K562 (cell line): ENCODE results near the gene LGALS9C. TPM values are rescaled to one million over a fixed set of nuclear protein-coding genes. Genes with fewer than 3 reads are reported as not detected.
"Not testable (repeated sequence)": the region's sequence is repeated elsewhere in the genome, so short reads cannot be mapped to it uniquely, and the experiment has no call there.

Experiments used
- ATAC-seq: fragments of 200-7000 bp; cut with Tn5 transposase; 3 replicates; pipeline ENCODE4 v1.9.1; 2020; ENCODE audit warnings: moderate library complexity
- BruUV-seq: library from RNA; stranded (reverse); fragments of 400-500 nt; replicated peaks from 2 replicates; lab custom pipeline; 2021; lab: Mats Ljungman, UMichigan
- CTCF ChIA-PET: fragments of 300-600 bp; formaldehyde crosslinking; extraction: SDS; loops from one replicate; lab custom pipeline; 2021; ENCODE audit warnings: low intra/inter-chr PET ratio; lab: Yijun Ruan, JAX
- POLR2A ChIA-PET: fragments of 300-600, 350-650 bp; sonication (Branson Sonifier 250); formaldehyde crosslinking; extraction: SDS; loops from one replicate; lab custom pipeline; 2021; ENCODE audit warnings: antibody characterized with exemption, inconsistent platforms; lab: Yijun Ruan, JAX
- DNase-seq, 4 experiments: peaks; one replicate each; pipeline versions ENCODE4 v3.0.0 to v3.0.0-alpha.2; 2011 to 2018; ENCODE audit warnings: low spot score in 3 of 4, mixed read lengths in 3 of 4; ENCODE audit errors: extremely low read depth in 1 of 4
- FAIRE-seq: peaks from 2 replicates; lab custom pipeline; 2011; peaks lifted over from hg19 to GRCh38; lab: Jason Lieb, UNC
- H2AFZ ChIP-seq: 2 replicates; pipeline ENCODE4 v1.6.0; 2011; ENCODE audit warnings: low read depth, low read length, control low read depth, inconsistent platforms
- H3K27ac ChIP-seq: fragments of 200-600 bp; 3 replicates; pipeline ENCODE4 v1.8.0; 2011; ENCODE audit warnings: low read depth, mild to moderate bottlenecking, control low read depth, inconsistent platforms, low read length, moderate library complexity, mixed read lengths; ENCODE audit errors: extremely low read depth
- H3K27me3 ChIP-seq, 2 experiments: fragments of 300-600 bp in 1 of 2; 2 replicates in 1 of 2; 3 replicates in 1 of 2; pipeline versions ENCODE4 v1.6.0 to v1.8.0; 2011; ENCODE audit warnings: inconsistent platforms in 2 of 2, low read length in 2 of 2, mild to moderate bottlenecking in 1 of 2, mixed read lengths in 1 of 2, moderate library complexity in 1 of 2; ENCODE audit not compliant: control insufficient read depth in 2 of 2, insufficient read depth in 2 of 2
- H3K36me3 ChIP-seq: fragments of 300-600 bp; 3 replicates; pipeline ENCODE4 v1.8.0; 2011; ENCODE audit warnings: mild to moderate bottlenecking, low read length, inconsistent platforms; ENCODE audit not compliant: control insufficient read depth, insufficient read depth
- H3K4me1 ChIP-seq, 2 experiments: fragments of 200-600 bp in 1 of 2; replicated peaks in 1 of 2; 2 replicates in 1 of 2; 3 replicates in 1 of 2; pipeline versions ENCODE4 v1.5.1 to v1.8.0; 2011; ENCODE audit warnings: inconsistent platforms in 2 of 2, low read length in 2 of 2, mild to moderate bottlenecking in 1 of 2, mixed read lengths in 1 of 2, moderate library complexity in 1 of 2; ENCODE audit not compliant: control insufficient read depth in 2 of 2, insufficient read depth in 2 of 2
- H3K4me2 ChIP-seq: 2 replicates; pipeline ENCODE4 v1.6.1; 2011; ENCODE audit warnings: low read length, control low read depth, inconsistent platforms, mixed read lengths; ENCODE audit not compliant: insufficient read depth
- H3K4me3 ChIP-seq: fragments of 200-600 bp; sonication (generic), shearing (Covaris generic); 2 replicates; pipeline ENCODE4 v1.5.1; 2016; ENCODE audit warnings: control low read depth, inconsistent platforms
- H3K79me2 ChIP-seq: fragments of 200-600 bp; 3 replicates; pipeline ENCODE4 v1.8.0; 2011; ENCODE audit warnings: low read length, inconsistent platforms; ENCODE audit not compliant: control insufficient read depth, insufficient read depth
- H3K9ac ChIP-seq, 2 experiments: 2 replicates each; pipeline versions ENCODE4 v1.6.0 to v1.6.1; 2011; ENCODE audit warnings: low read depth in 2 of 2, low read length in 2 of 2, control low read depth in 1 of 2, inconsistent platforms in 1 of 2, mild to moderate bottlenecking in 1 of 2, mixed read lengths in 1 of 2; ENCODE audit not compliant: insufficient read depth in 1 of 2
- H3K9me1 ChIP-seq: one replicate; pipeline ENCODE4 v1.6.0; 2011; ENCODE audit warnings: inconsistent platforms, mild to moderate bottlenecking, low read length, moderate library complexity; ENCODE audit not compliant: control insufficient read depth, insufficient read depth
- H3K9me3 ChIP-seq: replicated peaks from 2 replicates; pipeline ENCODE4 v1.5.1; 2011; ENCODE audit warnings: low read depth, low read length, inconsistent platforms; ENCODE audit not compliant: control insufficient read depth, insufficient read depth
- H4K20me1 ChIP-seq: replicated peaks from 2 replicates; pipeline ENCODE4 v1.6.1; 2011; ENCODE audit warnings: low read length, inconsistent platforms, mixed read lengths; ENCODE audit not compliant: control insufficient read depth, insufficient read depth
- WGBS: fragments of 100-300 bp; shearing (Covaris generic); methylation state at CpG from one replicate; pipeline ENCODE4 v1.1.6; 2016; ENCODE audit warnings: low coverage, mixed read lengths; ENCODE audit not compliant: insufficient coverage; ENCODE audit errors: missing lambda C conversion rate; 5-methylcytosine and 5-hydroxymethylcytosine counted together
- in situ Hi-C: fragments of 300-500 bp; cut with MboI; formaldehyde crosslinking; loops from 4 replicates; pipeline ENCODE4 v1.15.0; 2018; ENCODE audit warnings: inconsistent platforms, mixed read lengths
- intact Hi-C: fragments of 100-400 bp; cut with micrococcal nuclease; formaldehyde crosslinking; loops from 2 replicates; pipeline ENCODE4 v1.14.2; 2022
- polyA plus RNA-seq, 8 experiments: library from polyadenylated mRNA; depleted of rRNA in 4 of 8; stranded (reverse) in 5 of 8; unstranded in 3 of 8; fragments of >200 nt; fragmentation: Nextera tagmentation in 2 of 8; fragmentation: Illumina TruSeq in 1 of 8; extraction: Ambion mirVana in 2 of 8; extraction: Trizol in 1 of 8; gene quantifications; 2 replicates each; pipeline versions ENCODE4 v1.2.1 to v1.2.3, GENCODE V29; 2011 to 2014; ENCODE audit warnings: inconsistent platforms in 1 of 8, missing spikeins in 1 of 8
- small RNA-seq: library from RNA; depleted of rRNA; stranded (forward); fragments of <200 nt; gene quantifications from one replicate; pipeline ENCODE3, GENCODE V24; 2014
- total RNA-seq, 7 experiments: library from RNA; depleted of rRNA in 6 of 7; stranded (reverse); fragments of >200 nt in 6 of 7; fragmentation: Illumina TruSeq in 2 of 7; extraction: Trizol in 2 of 7; gene quantifications; 2 replicates each; pipeline versions ENCODE4 v1.2.1 to v1.2.3, GENCODE V29; 2011 to 2021; ENCODE audit warnings: low replicate concordance in 1 of 7

The LGALS9C gene
- total and polyA plus RNA-seq, 9 of the 15 experiments (the other 6 are each of a cell fraction or from before 2014, with no cell fraction given): not detected

DNA sequence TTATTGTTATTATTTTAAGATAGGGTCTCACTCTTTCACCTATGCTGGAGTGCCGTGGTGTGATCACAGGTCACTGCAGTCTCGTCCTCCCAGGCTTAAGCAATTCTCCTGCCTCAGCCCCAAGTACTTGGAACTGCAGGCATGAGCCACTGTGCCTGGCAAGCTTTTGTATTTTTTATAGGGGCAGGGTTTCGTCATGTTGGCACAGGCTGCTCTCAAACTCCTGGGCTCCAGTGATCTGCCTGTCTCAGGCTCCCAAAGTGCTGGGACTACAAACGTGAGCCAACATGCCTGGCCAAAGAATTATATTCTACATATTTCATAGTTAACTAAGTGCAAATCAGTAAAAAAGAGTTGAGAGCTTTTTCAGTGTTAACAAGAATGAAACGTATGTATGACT, 65.6 kb downstream of the LGALS9C start:
- POLR2A ChIA-PET: not testable (repeated sequence)

DNA sequence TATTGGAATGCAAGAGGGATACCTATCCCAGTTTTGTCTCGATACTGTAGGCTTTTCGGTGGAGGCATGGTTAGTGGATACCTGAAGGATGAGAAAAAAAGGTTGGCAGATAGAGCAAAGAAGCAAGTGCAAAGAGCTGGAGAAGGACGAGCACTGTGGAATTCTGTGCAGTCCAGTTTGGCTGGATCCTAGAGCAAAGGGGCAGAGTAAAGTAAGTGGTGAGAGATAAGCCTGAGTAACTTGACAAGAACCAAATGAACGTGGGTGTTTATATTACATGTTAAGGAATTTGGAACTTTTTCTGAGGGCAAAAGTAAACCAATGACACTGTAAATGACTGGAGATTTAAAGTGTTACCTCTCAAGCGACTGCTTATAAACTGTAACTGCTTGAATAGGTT, 66.3 kb downstream of the LGALS9C start:
- in situ Hi-C loops, H3K4me2 ChIP-seq, H3K36me3 ChIP-seq, CTCF ChIA-PET, intact Hi-C loops, H3K9me1 ChIP-seq, H3K27ac ChIP-seq, H4K20me1 ChIP-seq, H3K79me2 ChIP-seq, BruUV-seq, H3K4me3 ChIP-seq, H3K9me3 ChIP-seq, H3K9ac ChIP-seq, H2AFZ ChIP-seq, H3K4me1 ChIP-seq, ATAC-seq, DNase-seq, POLR2A ChIA-PET, H3K27me3 ChIP-seq, FAIRE-seq: not testable (repeated sequence)
- WGBS: no CpG with 5 or more reads among the region's 5 CpGs

More for the DNA sequence above, 65.6 kb downstream of the LGALS9C start:
- H3K4me2 ChIP-seq, H3K9me3 ChIP-seq, DNase-seq, FAIRE-seq, H3K4me1 ChIP-seq, CTCF ChIA-PET, H3K4me3 ChIP-seq, H3K27ac ChIP-seq, H3K9ac ChIP-seq, H3K27me3 ChIP-seq, BruUV-seq, H2AFZ ChIP-seq, H3K79me2 ChIP-seq, H3K36me3 ChIP-seq, H3K9me1 ChIP-seq, ATAC-seq, intact Hi-C loops, in situ Hi-C loops, H4K20me1 ChIP-seq: not testable (repeated sequence)
- WGBS: no CpG with 5 or more reads among the region's 5 CpGs

Small RNA genes within 50 kb of the gene (small RNA-seq; reads per million reads assigned to genes)
- gene AL353997.1 (not detected), gene AL353997.4 (not detected)

Other genes starting within 250 kb of the LGALS9C start
Only the 7 nearest of the 8 such genes appear.
- 4.0 and 6.4 TPM in 2 replicates for gene MIEF2, start 216.1 kb upstream of the LGALS9C start, total RNA-seq (2014; rRNA removed)
- 0.77 and 1.2 TPM in 2 replicates for gene MIEF2, start 216.1 kb upstream of the LGALS9C start, total RNA-seq (2014; rRNA removed; fragmentation: Illumina TruSeq; extraction: Trizol)
- gene MIEF2, start 216.1 kb upstream of the LGALS9C start, total RNA-seq (2015; rRNA removed; fragmentation: Illumina TruSeq; extraction: Trizol): 2.4 and 2.8 TPM in 2 replicates
- gene MIEF2, start 216.1 kb upstream of the LGALS9C start, total RNA-seq (2021): 7.8 and 8.2 TPM in 2 replicates
- 3.0 and 5.9 TPM in 2 replicates for gene MIEF2, start 216.1 kb upstream of the LGALS9C start, polyA plus RNA-seq (2011; rRNA removed)
- 1.6 and 3.6 TPM in 2 replicates for gene MIEF2, start 216.1 kb upstream of the LGALS9C start, polyA plus RNA-seq (2014; fragmentation: Illumina TruSeq; extraction: Trizol)
- gene MIEF2, start 216.1 kb upstream of the LGALS9C start, polyA plus RNA-seq (2014; fragmentation: Nextera tagmentation; extraction: Ambion mirVana): under 1 TPM; 0.10 to 0.21 TPM
- 3.8 and 4.7 TPM in 2 replicates for gene MIEF2, start 216.1 kb upstream of the LGALS9C start, polyA plus RNA-seq (2014; rRNA removed)
- 25.5 and 33.2 TPM in 2 replicates for gene TOP3A, start 161.8 kb upstream of the LGALS9C start, total RNA-seq (2014; rRNA removed)
- gene TOP3A, start 161.8 kb upstream of the LGALS9C start, total RNA-seq (2014; rRNA removed; fragmentation: Illumina TruSeq; extraction: Trizol): 24.7 and 25.6 TPM in 2 replicates
- gene TOP3A, start 161.8 kb upstream of the LGALS9C start, total RNA-seq (2015; rRNA removed; fragmentation: Illumina TruSeq; extraction: Trizol): 27.0 and 30.0 TPM in 2 replicates
- 48.2 and 49.7 TPM in 2 replicates for gene TOP3A, start 161.8 kb upstream of the LGALS9C start, total RNA-seq (2021)
- gene TOP3A, start 161.8 kb upstream of the LGALS9C start, polyA plus RNA-seq (2011; rRNA removed): 18.3 and 23.0 TPM in 2 replicates
- gene TOP3A, start 161.8 kb upstream of the LGALS9C start, polyA plus RNA-seq (2014; fragmentation: Illumina TruSeq; extraction: Trizol): 25.8 TPM in 2 replicates
- 1 to 10 TPM; 5.2 to 7.6 TPM for gene TOP3A, start 161.8 kb upstream of the LGALS9C start, polyA plus RNA-seq (2014; fragmentation: Nextera tagmentation; extraction: Ambion mirVana)
- gene TOP3A, start 161.8 kb upstream of the LGALS9C start, polyA plus RNA-seq (2014; rRNA removed): 16.4 and 22.7 TPM in 2 replicates
- 4.9 and 6.4 TPM in 2 replicates for gene SMCR8, start 161.5 kb upstream of the LGALS9C start, total RNA-seq (2014; rRNA removed)
- 4.9 and 5.3 TPM in 2 replicates for gene SMCR8, start 161.5 kb upstream of the LGALS9C start, total RNA-seq (2014; rRNA removed; fragmentation: Illumina TruSeq; extraction: Trizol)
- 7.2 and 7.5 TPM in 2 replicates for gene SMCR8, start 161.5 kb upstream of the LGALS9C start, total RNA-seq (2015; rRNA removed; fragmentation: Illumina TruSeq; extraction: Trizol)
- gene SMCR8, start 161.5 kb upstream of the LGALS9C start, total RNA-seq (2021): 7.8 and 8.8 TPM in 2 replicates
- 3.8 and 3.9 TPM in 2 replicates for gene SMCR8, start 161.5 kb upstream of the LGALS9C start, polyA plus RNA-seq (2011; rRNA removed)
- gene SMCR8, start 161.5 kb upstream of the LGALS9C start, polyA plus RNA-seq (2014; fragmentation: Illumina TruSeq; extraction: Trizol): 7.1 and 7.3 TPM in 2 replicates
- gene SMCR8, start 161.5 kb upstream of the LGALS9C start, polyA plus RNA-seq (2014; fragmentation: Nextera tagmentation; extraction: Ambion mirVana): under 1 TPM; 0.25 to 0.37 TPM
- 3.2 and 4.3 TPM in 2 replicates for gene SMCR8, start 161.5 kb upstream of the LGALS9C start, polyA plus RNA-seq (2014; rRNA removed)
- 23.3 and 29.8 TPM in 2 replicates for gene SHMT1, start 113.2 kb upstream of the LGALS9C start, total RNA-seq (2014; rRNA removed)
- gene SHMT1, start 113.2 kb upstream of the LGALS9C start, total RNA-seq (2014; rRNA removed; fragmentation: Illumina TruSeq; extraction: Trizol): 15.7 and 18.0 TPM in 2 replicates
- gene SHMT1, start 113.2 kb upstream of the LGALS9C start, total RNA-seq (2015; rRNA removed; fragmentation: Illumina TruSeq; extraction: Trizol): 23.9 and 26.5 TPM in 2 replicates
- gene SHMT1, start 113.2 kb upstream of the LGALS9C start, total RNA-seq (2021): 30.7 and 31.2 TPM in 2 replicates
- 18.1 and 20.0 TPM in 2 replicates for gene SHMT1, start 113.2 kb upstream of the LGALS9C start, polyA plus RNA-seq (2011; rRNA removed)
- gene SHMT1, start 113.2 kb upstream of the LGALS9C start, polyA plus RNA-seq (2014; fragmentation: Illumina TruSeq; extraction: Trizol): 25.4 and 30.2 TPM in 2 replicates
- gene SHMT1, start 113.2 kb upstream of the LGALS9C start, polyA plus RNA-seq (2014; fragmentation: Nextera tagmentation; extraction: Ambion mirVana): 1 to 10 TPM; 3.3 to 5.6 TPM
- gene SHMT1, start 113.2 kb upstream of the LGALS9C start, polyA plus RNA-seq (2014; rRNA removed): 23.9 and 26.1 TPM in 2 replicates
- not detected in 2 replicates for gene EVPLL, start 99.0 kb upstream of the LGALS9C start, total RNA-seq (2014; rRNA removed)
- not detected in 2 replicates for gene EVPLL, start 99.0 kb upstream of the LGALS9C start, total RNA-seq (2014; rRNA removed; fragmentation: Illumina TruSeq; extraction: Trizol)
- gene EVPLL, start 99.0 kb upstream of the LGALS9C start, total RNA-seq (2015; rRNA removed; fragmentation: Illumina TruSeq; extraction: Trizol): not detected in 2 replicates
- gene EVPLL, start 99.0 kb upstream of the LGALS9C start, total RNA-seq (2021): not detected in 2 replicates
- not detected in 2 replicates for gene EVPLL, start 99.0 kb upstream of the LGALS9C start, polyA plus RNA-seq (2011; rRNA removed)
- gene EVPLL, start 99.0 kb upstream of the LGALS9C start, polyA plus RNA-seq (2014; fragmentation: Illumina TruSeq; extraction: Trizol): not detected in 2 replicates
- not detected for gene EVPLL, start 99.0 kb upstream of the LGALS9C start, polyA plus RNA-seq (2014; fragmentation: Nextera tagmentation; extraction: Ambion mirVana)
- not detected in 2 replicates for gene EVPLL, start 99.0 kb upstream of the LGALS9C start, polyA plus RNA-seq (2014; rRNA removed)
- not detected in 2 replicates for gene TBC1D28, start 167.6 kb downstream of the LGALS9C start, total RNA-seq (2014; rRNA removed)
- not detected in 2 replicates for gene TBC1D28, start 167.6 kb downstream of the LGALS9C start, total RNA-seq (2014; rRNA removed; fragmentation: Illumina TruSeq; extraction: Trizol)
- not detected in 2 replicates for gene TBC1D28, start 167.6 kb downstream of the LGALS9C start, total RNA-seq (2015; rRNA removed; fragmentation: Illumina TruSeq; extraction: Trizol)
- not detected in 2 replicates for gene TBC1D28, start 167.6 kb downstream of the LGALS9C start, total RNA-seq (2021)
- not detected in 2 replicates for gene TBC1D28, start 167.6 kb downstream of the LGALS9C start, polyA plus RNA-seq (2011; rRNA removed)
- gene TBC1D28, start 167.6 kb downstream of the LGALS9C start, polyA plus RNA-seq (2014; fragmentation: Illumina TruSeq; extraction: Trizol): not detected in 2 replicates
- gene TBC1D28, start 167.6 kb downstream of the LGALS9C start, polyA plus RNA-seq (2014; fragmentation: Nextera tagmentation; extraction: Ambion mirVana): not detected
- 0.07 TPM in 1 of 2 replicates, not detected in the other for gene TBC1D28, start 167.6 kb downstream of the LGALS9C start, polyA plus RNA-seq (2014; rRNA removed)
- gene FOXO3B, start 205.5 kb downstream of the LGALS9C start, total RNA-seq (2014; rRNA removed): 2.7 and 3.8 TPM in 2 replicates
- gene FOXO3B, start 205.5 kb downstream of the LGALS9C start, total RNA-seq (2014; rRNA removed; fragmentation: Illumina TruSeq; extraction: Trizol): 1.1 and 1.3 TPM in 2 replicates
- 1.6 and 1.8 TPM in 2 replicates for gene FOXO3B, start 205.5 kb downstream of the LGALS9C start, total RNA-seq (2015; rRNA removed; fragmentation: Illumina TruSeq; extraction: Trizol)
- 3.9 and 5.2 TPM in 2 replicates for gene FOXO3B, start 205.5 kb downstream of the LGALS9C start, total RNA-seq (2021)
- 2.4 and 4.0 TPM in 2 replicates for gene FOXO3B, start 205.5 kb downstream of the LGALS9C start, polyA plus RNA-seq (2011; rRNA removed)
- 3.9 and 5.0 TPM in 2 replicates for gene FOXO3B, start 205.5 kb downstream of the LGALS9C start, polyA plus RNA-seq (2014; fragmentation: Illumina TruSeq; extraction: Trizol)
- under 1 TPM; 0.25 to 0.41 TPM for gene FOXO3B, start 205.5 kb downstream of the LGALS9C start, polyA plus RNA-seq (2014; fragmentation: Nextera tagmentation; extraction: Ambion mirVana)
- gene FOXO3B, start 205.5 kb downstream of the LGALS9C start, polyA plus RNA-seq (2014; rRNA removed): 2.4 TPM in 2 replicates